H9 (cell line): ENCODE measurements around the gene SMYD1. TPM values are rescaled to one million over a fixed set of nuclear protein-coding genes. Genes with fewer than 3 reads are reported as not detected.

Experiments used
- DNase-seq: peaks from one replicate; pipeline ENCODE4 v3.0.0-alpha.2; 2017
- H2AFZ ChIP-seq: one replicate; pipeline ENCODE4 v1.6.1; 2013; ENCODE audit warnings: mild to moderate bottlenecking, low read length, control low read depth, moderate library complexity
- H2AK5ac ChIP-seq: 2 replicates; pipeline ENCODE4 v1.6.1; 2013; ENCODE audit warnings: low read length, control low read depth, mixed read lengths; ENCODE audit not compliant: insufficient read length
- H2BK120ac ChIP-seq: one replicate; pipeline ENCODE4 v1.6.1; 2013; ENCODE audit warnings: low read depth, mild to moderate bottlenecking, low read length, control low read depth, inconsistent platforms; ENCODE audit not compliant: poor library complexity, severe bottlenecking
- H2BK12ac ChIP-seq: 2 replicates; pipeline ENCODE4 v1.6.1; 2013; ENCODE audit warnings: low read length, control low read depth, mixed read lengths, low read depth; ENCODE audit not compliant: insufficient read length
- H2BK15ac ChIP-seq: 2 replicates; pipeline ENCODE4 v1.6.1; 2013; ENCODE audit warnings: low read depth, low read length, control low read depth
- H2BK20ac ChIP-seq: one replicate; pipeline ENCODE4 v1.6.1; 2013; ENCODE audit warnings: low read depth, mild to moderate bottlenecking, low read length, control low read depth, inconsistent platforms; ENCODE audit not compliant: poor library complexity, severe bottlenecking
- H2BK5ac ChIP-seq: 2 replicates; pipeline ENCODE4 v1.6.1; 2013; ENCODE audit warnings: low read length, control low read depth, mixed read lengths; ENCODE audit not compliant: insufficient read length
- H3K14ac ChIP-seq: 2 replicates; pipeline ENCODE4 v1.6.1; 2013; ENCODE audit warnings: low read length, control low read depth; ENCODE audit not compliant: insufficient read depth
- H3K18ac ChIP-seq: 2 replicates; pipeline ENCODE4 v1.6.1; 2013; ENCODE audit warnings: low read depth, mild to moderate bottlenecking, mixed read lengths, low read length, control low read depth; ENCODE audit not compliant: insufficient read length
- H3K23ac ChIP-seq: 2 replicates; pipeline ENCODE4 v1.6.1; 2013; ENCODE audit warnings: low read length, control low read depth, mixed read lengths, low read depth; ENCODE audit not compliant: insufficient read length
- H3K23me2 ChIP-seq: 2 replicates; pipeline ENCODE4 v1.6.1; 2013; ENCODE audit warnings: low read depth, mild to moderate bottlenecking, mixed read lengths, low read length, control low read depth; ENCODE audit not compliant: insufficient read length, poor library complexity, severe bottlenecking
- H3K27ac ChIP-seq: 2 replicates; pipeline ENCODE4 v1.5.1; 2013; ENCODE audit warnings: low read length, control low read depth, mixed read lengths, low read depth; ENCODE audit not compliant: insufficient read length
- H3K27me3 ChIP-seq: 2 replicates; pipeline ENCODE4 v1.6.1; 2013; ENCODE audit warnings: low read length, control low read depth, inconsistent platforms; ENCODE audit not compliant: insufficient read depth
- H3K4ac ChIP-seq: 2 replicates; pipeline ENCODE4 v1.6.1; 2013; ENCODE audit warnings: low read depth, mild to moderate bottlenecking, control low read depth, inconsistent platforms, low read length, moderate library complexity
- H3K4me1 ChIP-seq: 2 replicates; pipeline ENCODE4 v1.6.1; 2013; ENCODE audit warnings: low read length, control low read depth, inconsistent platforms; ENCODE audit not compliant: insufficient read depth
- H3K4me2 ChIP-seq: 2 replicates; pipeline ENCODE4 v1.6.1; 2013; ENCODE audit warnings: low read length, control low read depth, mixed read lengths; ENCODE audit not compliant: insufficient read length, insufficient read depth
- H3K56ac ChIP-seq: 2 replicates; pipeline ENCODE4 v1.6.1; 2013; ENCODE audit warnings: low read depth, mild to moderate bottlenecking, mixed read lengths, low read length, control low read depth; ENCODE audit not compliant: insufficient read length
- H3K79me1 ChIP-seq: 2 replicates; pipeline ENCODE4 v1.6.1; 2013; ENCODE audit warnings: low read depth, mild to moderate bottlenecking, moderate library complexity, low read length, control low read depth, inconsistent platforms; ENCODE audit not compliant: insufficient read depth, poor library complexity, severe bottlenecking
- H3K79me2 ChIP-seq: 2 replicates; pipeline ENCODE4 v1.6.1; 2013; ENCODE audit warnings: low read length, control low read depth, inconsistent platforms; ENCODE audit not compliant: insufficient read depth
- H3K9ac ChIP-seq: 2 replicates; pipeline ENCODE4 v1.6.1; 2013; ENCODE audit warnings: low read length, control low read depth, mixed read lengths; ENCODE audit not compliant: insufficient read length; ENCODE audit errors: extremely low read depth
- H3K9me3 ChIP-seq: one replicate; pipeline ENCODE4 v1.6.1; 2013; ENCODE audit warnings: low read depth, low read length, inconsistent platforms; ENCODE audit not compliant: control insufficient read depth
- H3T11ph ChIP-seq: one replicate; pipeline ENCODE4 v1.6.1; 2013; ENCODE audit warnings: mild to moderate bottlenecking, low read length, control low read depth, inconsistent platforms
- H4K20me1 ChIP-seq: one replicate; pipeline ENCODE4 v1.6.1; 2013; ENCODE audit not compliant: control insufficient read depth, insufficient read length, insufficient read depth
- H4K5ac ChIP-seq: 2 replicates; pipeline ENCODE4 v1.6.1; 2013; ENCODE audit warnings: low read depth, mild to moderate bottlenecking, mixed read lengths, low read length, control low read depth; ENCODE audit not compliant: insufficient read length
- H4K8ac ChIP-seq: replicated peaks from 2 replicates; pipeline ENCODE4 v1.6.1; 2013; ENCODE audit warnings: low read length, control low read depth, mixed read lengths, low read depth; ENCODE audit not compliant: insufficient read length
- H4K91ac ChIP-seq: 2 replicates; pipeline ENCODE4 v1.6.1; 2013; ENCODE audit warnings: low read depth, mild to moderate bottlenecking, moderate library complexity, mixed read lengths, low read length, control low read depth; ENCODE audit not compliant: insufficient read length
- H3K27ac Mint-ChIP-seq, 3 experiments: 2 replicates in 2 of 3; 3 replicates in 1 of 3; pipeline ENCODE4 v1.8.0; 2020 to 2021; ENCODE audit warnings: mixed read lengths in 3 of 3, mild to moderate bottlenecking in 1 of 3, moderate library complexity in 1 of 3
- H3K27me3 Mint-ChIP-seq: 2 replicates; pipeline ENCODE4 v1.8.0; 2021; ENCODE audit warnings: low read depth, mild to moderate bottlenecking, moderate library complexity, mixed read lengths
- H3K36me3 Mint-ChIP-seq, 3 experiments: 2 replicates in 2 of 3; 3 replicates in 1 of 3; pipeline ENCODE4 v1.8.0; 2020 to 2021; ENCODE audit warnings: low read depth in 3 of 3, mixed read lengths in 3 of 3; ENCODE audit not compliant: insufficient read depth in 1 of 3
- H3K4me1 Mint-ChIP-seq, 2 experiments: 2 replicates each; pipeline ENCODE4 v1.8.0; 2020; ENCODE audit warnings: mixed read lengths in 2 of 2
- H3K4me3 Mint-ChIP-seq, 2 experiments: 2 replicates in 1 of 2; 3 replicates in 1 of 2; pipeline ENCODE4 v1.8.0; 2020 to 2021; ENCODE audit warnings: mild to moderate bottlenecking in 2 of 2, mixed read lengths in 2 of 2, moderate library complexity in 1 of 2
- H3K9me3 Mint-ChIP-seq, 2 experiments: 2 replicates in 1 of 2; 3 replicates in 1 of 2; pipeline ENCODE4 v1.8.0; 2020; ENCODE audit warnings: mild to moderate bottlenecking in 2 of 2, mixed read lengths in 2 of 2, moderate library complexity in 1 of 2
- WGBS: extraction: QIAGEN DNeasy Blood & Tissue Kit; methylation state at CpG from one replicate; pipeline ENCODE4 v1.1.7; 2013; ENCODE audit warnings: missing lambda C conversion rate, low lambda C conversion rate, mixed read lengths; ENCODE audit not compliant: insufficient read length; ENCODE audit errors: extremely low coverage; 5-methylcytosine and 5-hydroxymethylcytosine counted together
- total RNA-seq: library from RNA; stranded (reverse); gene quantifications from 2 replicates; pipeline ENCODE4 v1.2.1, GENCODE V29; 2021
- TF ChIP-seq, protein P1 (sequence below): fragments of 200-600 bp; sonication (generic); conservative IDR thresholded peaks from 3 replicates; pipeline ENCODE4 v1.8.0; 2021; ENCODE audit warnings: antibody characterized with exemption, mild to moderate bottlenecking

The SMYD1 gene
- total RNA-seq, 1 experiment from 2014 or later, result not detected

- no peak overlapping the region for H2AK5ac ChIP-seq
- no peak overlapping the region for H3K4ac ChIP-seq
- no peak overlapping the region for H3K27ac ChIP-seq
- no peak overlapping the region for H4K91ac ChIP-seq
- Mint-ChIP-seq H3K4me3 (peak overlapping the region in 1 of 2 experiments; percentile 5; a peak in 1 of 5 replicates), H3K27me3 (no peaks in the 10 kb centered on the region), H3K9me3 (no peaks in the 10 kb centered on the region), H3K27ac (peak overlapping the region; percentile 13 to 90 (median 88); a peak in 4 of 7 replicates), H3K4me1 (peaks cover 36 to 37% of the 10 kb centered on the region in 2 experiments), H3K36me3 (peaks cover 0 to 12% (median 8%) of the 10 kb centered on the region in 3 experiments; a peak in 4 of 7 replicates)
- H4K5ac ChIP-seq, result no peak overlapping the region
- H3K27me3 ChIP-seq, result no peaks in the 10 kb centered on the region
- TF ChIP-seq, protein P1, sequence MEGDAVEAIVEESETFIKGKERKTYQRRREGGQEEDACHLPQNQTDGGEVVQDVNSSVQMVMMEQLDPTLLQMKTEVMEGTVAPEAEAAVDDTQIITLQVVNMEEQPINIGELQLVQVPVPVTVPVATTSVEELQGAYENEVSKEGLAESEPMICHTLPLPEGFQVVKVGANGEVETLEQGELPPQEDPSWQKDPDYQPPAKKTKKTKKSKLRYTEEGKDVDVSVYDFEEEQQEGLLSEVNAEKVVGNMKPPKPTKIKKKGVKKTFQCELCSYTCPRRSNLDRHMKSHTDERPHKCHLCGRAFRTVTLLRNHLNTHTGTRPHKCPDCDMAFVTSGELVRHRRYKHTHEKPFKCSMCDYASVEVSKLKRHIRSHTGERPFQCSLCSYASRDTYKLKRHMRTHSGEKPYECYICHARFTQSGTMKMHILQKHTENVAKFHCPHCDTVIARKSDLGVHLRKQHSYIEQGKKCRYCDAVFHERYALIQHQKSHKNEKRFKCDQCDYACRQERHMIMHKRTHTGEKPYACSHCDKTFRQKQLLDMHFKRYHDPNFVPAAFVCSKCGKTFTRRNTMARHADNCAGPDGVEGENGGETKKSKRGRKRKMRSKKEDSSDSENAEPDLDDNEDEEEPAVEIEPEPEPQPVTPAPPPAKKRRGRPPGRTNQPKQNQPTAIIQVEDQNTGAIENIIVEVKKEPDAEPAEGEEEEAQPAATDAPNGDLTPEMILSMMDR, result no peak
- no peak overlapping the region for H3T11ph ChIP-seq
- no peak overlapping the region for H2AFZ ChIP-seq
- no peaks in the 10 kb centered on the region for H3K79me1 ChIP-seq
- H3K9ac ChIP-seq, result no peak overlapping the region
- H2BK20ac ChIP-seq, result no peak overlapping the region
- H2BK120ac ChIP-seq, result no peak overlapping the region
- H2BK12ac ChIP-seq, result no peak overlapping the region
- WGBS, result no CpG with 5 or more reads among the region's 6 CpGs
- H4K20me1 ChIP-seq, result no peaks in the 10 kb centered on the region
- no peaks in the 10 kb centered on the region for H3K9me3 ChIP-seq
- H3K18ac ChIP-seq, result no peak overlapping the region
- no peak overlapping the region for H2BK15ac ChIP-seq
- H3K56ac ChIP-seq, result no peak overlapping the region
- H3K4me2 ChIP-seq, result no peak overlapping the region
- no peaks in the 10 kb centered on the region for H3K79me2 ChIP-seq
- no peak overlapping the region for H3K23ac ChIP-seq
- H3K4me1 ChIP-seq, result peaks cover under 1% of the 10 kb centered on the region; the same call in 1 of the 2 replicates
- no peak overlapping the region for H3K14ac ChIP-seq
- no peaks in the 10 kb centered on the region for H3K23me2 ChIP-seq
- H2BK5ac ChIP-seq, result no peak overlapping the region
- no peak overlapping the region for H4K8ac ChIP-seq
- peak; percentile 94 for DNase-seq
Measured at GRCh38 chr2:88024509-88024908, 43.1 kb upstream of the SMYD1 start.
